GM12878 (cell line): ENCODE results near the gene RPS6KA4. TPM values are rescaled to one million over a fixed set of nuclear protein-coding genes. Genes with fewer than 3 reads are reported as not detected.

Source experiments
- ATAC-seq: fragments of 200-7000 bp; cut with Tn5 transposase; 3 replicates; pipeline ENCODE4 v1.9.1; 2020; ENCODE audit warnings: mild to moderate bottlenecking, moderate library complexity
- BruUV-seq: library from RNA; stranded (reverse); fragments of 400-500 nt; replicated peaks from 2 replicates; lab custom pipeline; 2021; lab: Mats Ljungman, UMichigan
- CTCF ChIA-PET: fragments of 300-600 bp; sonication (Branson Sonifier 250); formaldehyde crosslinking; extraction: SDS; loops from one replicate; lab custom pipeline; 2021; ENCODE audit warnings: inconsistent platforms; lab: Yijun Ruan, JAX
- POLR2A ChIA-PET: fragments of 350-600 bp; formaldehyde crosslinking; extraction: SDS; loops from one replicate; lab custom pipeline; 2021; ENCODE audit warnings: inconsistent platforms; lab: Charles Lee
- RAD21 ChIA-PET: fragments of 300-600 bp; sonication (Branson Sonifier 250); formaldehyde crosslinking; loops from one replicate; lab custom pipeline; 2023; ENCODE audit warnings: antibody characterized with exemption; ENCODE audit not compliant: unreplicated experiment; lab: Charles Lee
- SMC1A ChIA-PET: fragments of 300-600 bp; sonication (Branson Sonifier 250); formaldehyde crosslinking; loops from one replicate; lab custom pipeline; 2023; ENCODE audit not compliant: unreplicated experiment, uncharacterized antibody; lab: Charles Lee
- DNase-seq: peaks from one replicate; pipeline ENCODE4 v3.0.0-alpha.2; 2011; ENCODE audit warnings: low read depth, low spot score
- FAIRE-seq: peaks from 3 replicates; lab custom pipeline; 2011; peaks lifted over from hg19 to GRCh38; lab: Jason Lieb, UNC
- H2AFZ ChIP-seq: 2 replicates; pipeline ENCODE4 v1.6.0; 2011; ENCODE audit warnings: low read depth, low read length, control low read depth; ENCODE audit not compliant: control insufficient read depth
- H3K27ac ChIP-seq: 2 replicates; pipeline ENCODE4 v1.5.1; 2011; ENCODE audit warnings: control low read depth; ENCODE audit not compliant: control insufficient read depth, insufficient read depth
- H3K27me3 ChIP-seq, 2 experiments: replicated peaks in 1 of 2; 2 replicates each; pipeline versions ENCODE4 v1.6.0 to v1.6.1; 2011; ENCODE audit warnings: low read length in 1 of 2; ENCODE audit not compliant: control insufficient read depth in 2 of 2, insufficient read depth in 2 of 2
- H3K36me3 ChIP-seq, 2 experiments: 2 replicates each; pipeline ENCODE4 v1.5.1; 2011; ENCODE audit warnings: low read length in 1 of 2; ENCODE audit not compliant: control insufficient read depth in 2 of 2, insufficient read depth in 2 of 2
- H3K4me1 ChIP-seq: 2 replicates; pipeline ENCODE4 v1.6.1; 2011; ENCODE audit warnings: mild to moderate bottlenecking, low read length, moderate library complexity, mixed read lengths; ENCODE audit not compliant: control insufficient read depth, insufficient read depth
- H3K4me2 ChIP-seq: 2 replicates; pipeline ENCODE4 v1.6.0; 2011; ENCODE audit warnings: control low read depth; ENCODE audit not compliant: control insufficient read depth, insufficient read depth
- H3K4me3 ChIP-seq: fragments of 200-600 bp; sonication (generic); 2 replicates; pipeline ENCODE4 v1.5.1; 2016
- H3K79me2 ChIP-seq: 2 replicates; pipeline ENCODE4 v1.6.0; 2011; ENCODE audit warnings: low read length; ENCODE audit not compliant: control insufficient read depth, insufficient read depth
- H3K9ac ChIP-seq: 2 replicates; pipeline ENCODE4 v1.8.0; 2011; ENCODE audit warnings: low read length, control low read depth, mixed read lengths; ENCODE audit not compliant: control insufficient read depth, insufficient read depth
- H3K9me3 ChIP-seq: replicated peaks from 3 replicates; pipeline ENCODE4 v1.5.1; 2011; ENCODE audit warnings: mild to moderate bottlenecking, low read length; ENCODE audit not compliant: control insufficient read depth, insufficient read depth
- H4K20me1 ChIP-seq: 2 replicates; pipeline ENCODE4 v1.6.0; 2011; ENCODE audit not compliant: control insufficient read depth, insufficient read depth
- EP300 ChIP-seq, 2 experiments: fragments of 150-350 bp in 1 of 2; IDR thresholded peaks; 2 replicates each; pipeline ENCODE4 v1.6.1; 2011 to 2012; ENCODE audit warnings: low read depth in 2 of 2, low read length in 2 of 2, borderline replicate concordance in 1 of 2, improper control_type of control experiment in 1 of 2, inconsistent platforms in 1 of 2; ENCODE audit not compliant: control insufficient read depth in 1 of 2
- MXI1 ChIP-seq: fragments of 150-350 bp; IDR thresholded peaks from 2 replicates; pipeline ENCODE4 v1.6.1; 2011; ENCODE audit warnings: low read depth, mild to moderate bottlenecking, inconsistent platforms, low read length, improper control_type of control experiment
- POU2F2 ChIP-seq: IDR thresholded peaks from 3 replicates; pipeline ENCODE4 v1.6.1; 2011; ENCODE audit warnings: low read depth, mild to moderate bottlenecking, low read length, borderline replicate concordance
- STAT1 ChIP-seq: fragments of 450-650 bp; conservative IDR thresholded peaks from 2 replicates; pipeline ENCODE4 v1.6.1; 2014; ENCODE audit warnings: antibody characterized with exemption, mild to moderate bottlenecking
- WGBS: methylation state at CpG from one replicate; pipeline ENCODE4 v1.1.6; 2016; ENCODE audit warnings: low lambda C conversion rate; ENCODE audit not compliant: insufficient replicate concordance, insufficient coverage; ENCODE audit errors: missing lambda C conversion rate; 5-methylcytosine and 5-hydroxymethylcytosine counted together
- in situ Hi-C: fragments of 300-500 bp; cut with MboI; formaldehyde crosslinking; loops from 9 replicates; pipeline ENCODE4 v1.14.3; 2018; ENCODE audit warnings: mixed read lengths
- intact Hi-C: fragments of 100-400 bp; cut with micrococcal nuclease; formaldehyde crosslinking; loops from one replicate; pipeline ENCODE4 v1.14.2; 2022; ENCODE audit not compliant: unreplicated experiment
- polyA plus RNA-seq, 11 experiments: library from polyadenylated mRNA; depleted of rRNA in 4 of 11; unstranded in 6 of 11; stranded (reverse) in 5 of 11; fragments of >200 nt; fragmentation: Nextera tagmentation in 4 of 11; fragmentation: Illumina TruSeq in 1 of 11; extraction: Ambion mirVana in 4 of 11; extraction: Trizol in 1 of 11; gene quantifications; 1 replicate in 1 of 11; 2 replicates in 10 of 11; pipeline versions ENCODE4 v1.2.1 to v1.2.3, GENCODE V29; 2011 to 2016; ENCODE audit warnings: inconsistent platforms in 2 of 11, missing spikeins in 2 of 11, low read depth in 1 of 11
- total RNA-seq, 4 experiments: library from RNA; depleted of rRNA in 3 of 4; stranded (reverse); fragments of >200 nt in 3 of 4; fragmentation: Illumina TruSeq in 1 of 4; extraction: Trizol in 1 of 4; gene quantifications; 2 replicates each; pipeline versions ENCODE4 v1.2.1 to v1.2.3, GENCODE V29; 2013 to 2021
- TF ChIP-seq, protein P1 (sequence below): IDR thresholded peaks from 2 replicates; pipeline ENCODE4 v1.6.1; 2012; ENCODE audit warnings: low read depth, low read length, improper control_type of control experiment

RPS6KA4 gene
- total and polyA plus RNA-seq, 10 of the 15 experiments (the other 5 are each of a cell fraction or from before 2014, with no cell fraction given) = 0.34 to 32.6 (median 11.3) TPM

DNA sequence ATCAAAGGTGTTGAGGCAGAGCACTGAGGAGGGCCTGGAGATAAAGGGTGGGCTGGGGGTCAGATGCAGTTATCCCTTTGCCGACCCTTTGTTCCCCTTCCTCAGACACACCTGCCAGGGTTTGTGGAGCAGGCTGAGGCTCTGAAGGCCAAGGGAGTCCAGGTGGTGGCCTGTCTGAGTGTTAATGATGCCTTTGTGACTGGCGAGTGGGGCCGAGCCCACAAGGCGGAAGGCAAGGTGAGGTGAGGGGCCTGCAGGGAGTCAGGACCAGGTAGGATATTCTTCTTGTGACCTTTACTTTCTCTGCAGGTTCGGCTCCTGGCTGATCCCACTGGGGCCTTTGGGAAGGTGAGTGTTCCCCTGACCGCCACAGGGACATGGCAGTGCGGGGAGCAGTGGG is 38.4 kb upstream of the RPS6KA4 start:
- Histone ChIP-seq H3K9ac (no peak overlapping the region), H3K4me3 (no peak overlapping the region), H3K27me3 (no peaks in the 10 kb centered on the region), H3K27ac (no peak overlapping the region), H3K79me2 (peaks cover 26% of the 10 kb centered on the region), H3K4me2 (no peak overlapping the region), H3K4me1 (peaks cover 9% of the 10 kb centered on the region), H3K9me3 (no peaks in the 10 kb centered on the region), H4K20me1 (no peaks in the 10 kb centered on the region), H3K36me3 (peaks cover 0 to 6% of the 10 kb centered on the region in 2 experiments; a peak in 2 of 4 replicates), H2AFZ (no peak overlapping the region)
- ChIA-PET RAD21 (interaction anchor here (1.6 to 5.6 kb wide), 2 partner anchors 11 to 37 kb away, joined by 5 to 176 read pairs; partner anchors contain the start of gene RPS6KA4), SMC1A (interaction anchor here (5.3 kb wide), 1 partner anchor 12 kb away, joined by 71 read pairs; no protein-coding TSS in a partner anchor), CTCF (interaction anchor here (5.5 to 5.9 kb wide), 2 partner anchors 16 to 33 kb away, joined by 143 to 228 read pairs; partner anchors contain the start of gene CCDC88B), POLR2A (interaction anchor here (0.7 to 1.3 kb wide), 2 partner anchors 32 to 482 kb away, joined by 3 read pairs; partner anchors contain the start of gene MARK2)
- DNase-seq (no peak), ATAC-seq (no peak), FAIRE-seq (no peak)
- BruUV-seq = no TSS peak
- intact Hi-C loops = no loop called here
- in situ Hi-C loops = no loop called here
- over 99% methylated on average over 7 of the region's 7 CpGs for WGBS
- TF ChIP-seq, protein P1, sequence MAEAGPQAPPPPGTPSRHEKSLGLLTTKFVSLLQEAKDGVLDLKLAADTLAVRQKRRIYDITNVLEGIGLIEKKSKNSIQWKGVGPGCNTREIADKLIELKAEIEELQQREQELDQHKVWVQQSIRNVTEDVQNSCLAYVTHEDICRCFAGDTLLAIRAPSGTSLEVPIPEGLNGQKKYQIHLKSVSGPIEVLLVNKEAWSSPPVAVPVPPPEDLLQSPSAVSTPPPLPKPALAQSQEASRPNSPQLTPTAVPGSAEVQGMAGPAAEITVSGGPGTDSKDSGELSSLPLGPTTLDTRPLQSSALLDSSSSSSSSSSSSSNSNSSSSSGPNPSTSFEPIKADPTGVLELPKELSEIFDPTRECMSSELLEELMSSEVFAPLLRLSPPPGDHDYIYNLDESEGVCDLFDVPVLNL = no peak
- TF ChIP-seq MXI1 = no peak
- TF ChIP-seq EP300 (IDR thresholded peaks at IDR 0.05; ENCODE audit: borderline replicate concordance in 1 of 2, control insufficient read depth in 1 of 2, low read depth in 2 of 2, low read length in 2 of 2) = no peak
- no peak for TF ChIP-seq STAT1
- no peak for TF ChIP-seq POU2F2
